ENCODE measurements around the gene PVALEF.

The PVALEF gene

DNA sequence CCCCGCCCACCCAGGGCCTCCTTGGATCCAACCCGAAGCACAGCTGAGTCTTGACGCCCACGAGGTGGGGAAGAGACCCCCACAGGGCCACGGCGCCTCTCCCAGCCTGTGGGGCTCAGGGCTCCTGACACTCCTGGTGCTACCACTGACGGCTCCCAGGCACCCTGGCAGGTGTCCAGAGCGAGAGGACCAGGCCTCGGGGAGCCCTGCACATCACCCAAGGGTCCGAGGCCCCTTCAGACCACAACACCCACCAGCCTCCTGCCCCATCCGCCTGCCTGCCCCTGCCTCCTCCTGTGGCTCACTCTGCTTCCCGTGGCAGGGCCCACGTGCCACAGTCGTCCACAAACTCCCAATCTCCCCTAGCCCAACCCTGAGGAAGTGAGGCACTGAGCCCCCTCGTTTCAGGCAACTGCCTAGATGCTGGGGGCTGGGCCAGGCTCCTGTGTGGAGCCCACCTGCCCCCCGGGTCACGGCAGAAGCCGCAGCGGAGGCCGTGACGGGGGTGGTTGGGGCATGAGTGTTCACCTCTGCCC lies 29.0 kb downstream of the PVALEF start:
- Histone ChIP-seq H4K20me1 (no peaks in the 10 kb centered on the region), H3K36me3 (peaks cover 97% of the 10 kb centered on the region)

DNA sequence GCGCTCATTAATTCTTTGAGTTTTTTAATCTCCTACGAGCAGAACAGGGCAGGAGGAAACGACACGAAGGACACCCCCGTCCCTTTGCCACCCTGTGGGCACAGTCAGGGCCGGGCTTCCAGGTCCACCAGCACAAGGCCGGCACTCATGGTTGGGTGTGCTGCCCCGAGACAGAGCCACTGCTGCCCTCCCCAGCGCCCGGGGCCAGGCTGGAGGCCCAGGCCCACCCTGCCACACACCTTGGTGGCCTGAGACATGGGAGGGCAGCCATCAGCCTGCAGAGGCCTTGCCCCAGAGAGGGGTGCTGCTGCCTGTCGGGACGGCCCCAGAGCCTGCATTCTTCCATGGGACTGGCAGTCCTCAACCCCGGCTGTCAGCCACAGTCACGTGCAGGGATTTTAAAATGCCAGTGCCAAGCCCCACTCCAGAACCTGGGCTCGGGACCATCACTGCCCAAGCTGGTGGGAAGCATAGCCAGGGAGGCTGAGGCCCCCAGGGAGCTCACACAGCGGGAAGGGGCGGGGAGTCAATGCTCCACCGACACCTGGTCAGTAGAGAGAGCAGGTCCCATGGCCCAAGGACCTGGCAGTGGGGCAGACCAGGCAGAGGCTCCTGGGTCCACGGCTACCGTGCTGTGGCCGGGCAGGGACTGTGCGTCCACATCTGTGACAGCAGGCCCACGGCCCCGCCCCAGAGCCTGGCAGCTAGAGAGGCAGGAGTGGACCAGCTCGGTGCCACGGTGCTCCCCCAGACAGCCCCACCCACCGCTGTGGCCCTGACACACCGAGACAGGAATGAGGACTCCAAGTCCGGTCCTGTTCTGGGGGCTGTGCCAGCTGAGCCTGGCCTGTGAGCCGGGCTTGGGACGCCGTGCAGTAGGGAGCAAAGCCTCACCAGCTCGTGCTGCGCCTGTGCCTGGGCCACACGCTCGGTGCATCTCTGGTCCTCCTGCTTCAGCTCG lies 29.9 kb downstream of the PVALEF start:
- TF ChIP-seq Cebpa-rat (IDR thresholded peaks at IDR 0.05) = no peak

More for the DNA sequence above, 29.0 kb downstream of the PVALEF start:
- Histone ChIP-seq H3K9ac (no peak overlapping the region), H3K27me3 (no peaks in the 10 kb centered on the region), H3K9me3 (no peaks in the 10 kb centered on the region), H3K4me2 (no peak overlapping the region), H3K4me1 (peaks cover 21% of the 10 kb centered on the region), H3K4me3 (no peak overlapping the region), H3K27ac (no peak overlapping the region)
- TF ChIP-seq Cebpa-rat (IDR thresholded peaks at IDR 0.05) = no peak

DNA sequence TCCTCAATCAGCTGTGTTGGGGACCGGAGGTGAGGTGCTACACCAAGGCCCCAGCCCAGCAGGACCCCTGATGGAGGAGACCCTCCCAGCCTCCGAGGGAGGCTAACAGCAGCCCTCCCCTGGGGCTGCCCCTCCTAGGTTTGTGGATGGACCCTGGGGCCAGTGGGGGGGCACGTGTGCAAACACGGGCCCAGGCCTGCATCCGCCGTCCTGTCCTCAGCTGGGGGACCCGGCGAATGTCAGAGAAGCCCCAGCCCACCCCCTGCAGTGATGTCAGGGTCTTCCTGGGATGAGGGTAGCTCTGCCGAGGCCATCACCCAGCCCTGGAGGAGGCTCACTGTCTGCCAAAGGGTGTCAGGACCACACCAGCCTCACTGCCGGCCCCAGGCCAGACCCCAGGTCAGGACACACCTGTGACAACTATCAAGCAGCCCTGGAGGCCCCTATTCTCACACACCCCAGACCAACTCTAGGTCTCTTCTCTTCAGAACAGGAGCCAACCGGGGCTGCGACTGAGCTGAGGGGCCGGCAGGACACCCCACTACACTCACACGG lies 30.7 kb downstream of the PVALEF start:
- Histone ChIP-seq H4K20me1 (no peaks in the 10 kb centered on the region), H3K27ac (no peak overlapping the region), H3K9ac (no peak overlapping the region), H3K9me3 (no peaks in the 10 kb centered on the region), H3K27me3 (no peaks in the 10 kb centered on the region), H3K36me3 (peaks cover 91% of the 10 kb centered on the region), H3K4me3 (no peak overlapping the region), H3K4me2 (no peak overlapping the region), H3K4me1 (peaks cover 34% of the 10 kb centered on the region)
- TF ChIP-seq Cebpa-rat (IDR thresholded peaks at IDR 0.05) = no peak

More for the DNA sequence above, 29.9 kb downstream of the PVALEF start:
- no peaks in the 10 kb centered on the region for H3K9me3 ChIP-seq
- H3K4me1 ChIP-seq = peaks cover 26% of the 10 kb centered on the region
- no peak overlapping the region for H3K4me3 ChIP-seq
- no peak overlapping the region for H3K4me2 ChIP-seq
- no peaks in the 10 kb centered on the region for H3K27me3 ChIP-seq
- H4K20me1 ChIP-seq = no peaks in the 10 kb centered on the region
- no peak overlapping the region for H3K9ac ChIP-seq
- H3K27ac ChIP-seq = no peak overlapping the region
- H3K36me3 ChIP-seq = peaks cover 97% of the 10 kb centered on the region

DNA sequence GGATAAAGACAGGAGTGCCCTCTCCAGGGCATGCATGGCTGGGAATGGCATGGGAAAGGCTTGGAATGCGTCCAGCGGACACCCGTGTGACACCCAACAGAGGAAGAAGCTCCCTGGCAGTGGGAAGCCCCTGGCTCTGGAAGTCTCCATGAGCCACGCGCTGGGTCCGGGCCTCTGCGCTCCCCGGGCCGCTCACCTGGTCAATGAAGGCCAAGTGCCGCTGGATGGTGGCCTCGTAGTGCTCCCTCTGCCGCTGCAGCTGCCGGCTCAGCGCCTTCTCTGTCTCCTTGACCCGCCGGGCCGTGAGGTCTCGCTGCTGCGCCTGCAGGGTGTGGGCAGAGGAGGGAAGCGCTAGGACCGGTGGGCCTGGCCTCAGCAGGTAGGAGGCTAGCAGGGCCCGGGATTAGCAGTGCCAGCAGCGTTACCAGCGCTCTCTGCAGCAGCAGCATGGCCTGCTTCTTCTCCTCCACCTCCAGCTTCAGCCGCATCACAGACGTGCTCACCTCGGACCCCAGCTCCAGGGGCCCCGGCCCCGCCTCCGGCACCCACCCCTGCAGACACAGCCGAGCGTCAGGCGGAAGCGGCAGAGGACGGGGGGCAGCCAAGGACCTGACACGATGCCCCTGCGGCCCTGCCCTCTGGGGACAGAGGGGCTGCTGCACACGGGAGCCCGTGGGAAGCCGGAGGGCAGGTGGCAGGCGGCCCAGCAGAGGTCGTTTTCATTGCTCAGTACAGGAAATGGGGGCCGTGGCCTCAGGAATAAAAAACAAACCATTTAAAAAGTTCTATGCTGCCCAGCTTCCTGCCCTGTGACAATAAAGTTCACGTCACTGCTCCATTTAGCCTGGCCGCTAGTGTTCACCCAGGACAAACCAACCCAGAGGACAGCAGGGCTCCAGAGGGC lies 31.4 kb downstream of the PVALEF start:
- Histone ChIP-seq H3K27ac (peak overlapping the region; percentile 49), H3K4me3 (no peak overlapping the region), H3K36me3 (peaks cover 83% of the 10 kb centered on the region), H3K4me2 (peak overlapping the region; percentile 52), H3K9me3 (no peaks in the 10 kb centered on the region), H3K27me3 (no peaks in the 10 kb centered on the region), H3K4me1 (peaks cover 42% of the 10 kb centered on the region), H3K9ac (no peak overlapping the region), H4K20me1 (no peaks in the 10 kb centered on the region)
- no peak for TF ChIP-seq Cebpa-rat (IDR thresholded peaks at IDR 0.05)

DNA sequence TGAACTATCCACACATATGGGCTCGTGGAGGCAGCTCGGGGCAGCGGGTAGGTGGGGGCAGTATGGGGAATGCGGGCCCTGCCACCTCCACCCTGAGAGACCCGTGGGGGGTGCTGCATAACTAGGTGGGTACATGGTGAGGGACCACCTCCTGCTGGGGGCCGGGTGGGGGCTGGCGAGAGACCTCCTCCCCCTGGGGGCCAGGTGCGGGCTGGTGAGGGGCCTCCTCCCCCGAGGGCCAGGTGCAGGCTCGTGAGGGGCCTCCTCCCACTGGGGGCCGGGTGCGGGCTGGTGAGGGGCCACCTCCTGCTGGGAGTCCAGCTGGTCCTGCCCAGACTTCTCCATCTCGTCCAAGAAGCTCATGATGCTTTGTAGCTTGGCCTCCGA lies 32.1 kb downstream of the PVALEF start:
- TF ChIP-seq Cebpa-rat (IDR thresholded peaks at IDR 0.05) = no peak
- peaks cover 78% of the 10 kb centered on the region for H3K36me3 ChIP-seq
- peaks cover 47% of the 10 kb centered on the region for H3K4me1 ChIP-seq
- H3K4me3 ChIP-seq = no peak overlapping the region
- H3K27me3 ChIP-seq = no peaks in the 10 kb centered on the region
- H4K20me1 ChIP-seq = no peaks in the 10 kb centered on the region
- H3K9ac ChIP-seq = no peak overlapping the region
- H3K27ac ChIP-seq = peak overlapping the region; percentile 49
- H3K4me2 ChIP-seq = peak overlapping the region; percentile 52
- H3K9me3 ChIP-seq = no peaks in the 10 kb centered on the region

DNA sequence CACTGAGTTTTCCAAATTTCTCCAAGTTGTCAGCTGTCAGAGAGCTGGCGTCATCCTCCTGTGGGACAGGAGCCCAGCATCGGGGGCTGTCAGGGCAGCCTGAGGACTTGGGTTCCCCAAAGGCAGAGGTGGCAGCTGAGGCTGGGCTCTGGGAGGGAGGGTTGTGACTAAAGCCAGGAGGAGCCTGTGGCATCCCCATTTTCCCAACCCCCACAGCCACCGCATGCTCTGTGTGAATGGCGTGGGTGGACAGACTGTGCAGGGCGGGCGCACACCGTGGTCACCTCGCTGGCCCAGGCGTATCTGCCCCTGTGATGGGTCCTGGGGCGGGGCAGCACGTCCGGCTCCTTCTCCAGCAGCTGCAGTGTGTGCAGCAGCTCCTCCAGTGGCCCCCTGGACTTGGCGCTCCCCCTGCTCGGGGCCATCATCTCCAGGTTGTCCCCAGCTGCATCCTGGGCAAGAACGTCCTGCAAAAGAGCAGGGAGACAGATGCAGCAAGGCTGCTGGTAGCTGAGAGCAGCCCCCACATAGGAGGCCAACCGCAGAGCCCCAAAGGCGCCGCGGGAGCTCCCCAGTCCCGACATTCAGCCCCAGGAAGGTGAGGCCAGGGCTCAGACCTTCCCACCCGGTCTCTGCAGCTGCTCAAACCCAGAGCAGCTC lies 32.7 kb downstream of the PVALEF start:
- no peaks in the 10 kb centered on the region for H3K27me3 ChIP-seq
- peaks cover 53% of the 10 kb centered on the region for H3K4me1 ChIP-seq
- no peak for TF ChIP-seq Cebpa-rat (IDR thresholded peaks at IDR 0.05)
- peak overlapping the region; percentile 52 for H3K4me2 ChIP-seq
- H3K4me3 ChIP-seq = no peak overlapping the region
- H3K36me3 ChIP-seq = peaks cover 75% of the 10 kb centered on the region
- H3K9me3 ChIP-seq = no peaks in the 10 kb centered on the region
- no peak overlapping the region for H3K27ac ChIP-seq
- no peak overlapping the region for H3K9ac ChIP-seq
- H4K20me1 ChIP-seq = no peaks in the 10 kb centered on the region

DNA sequence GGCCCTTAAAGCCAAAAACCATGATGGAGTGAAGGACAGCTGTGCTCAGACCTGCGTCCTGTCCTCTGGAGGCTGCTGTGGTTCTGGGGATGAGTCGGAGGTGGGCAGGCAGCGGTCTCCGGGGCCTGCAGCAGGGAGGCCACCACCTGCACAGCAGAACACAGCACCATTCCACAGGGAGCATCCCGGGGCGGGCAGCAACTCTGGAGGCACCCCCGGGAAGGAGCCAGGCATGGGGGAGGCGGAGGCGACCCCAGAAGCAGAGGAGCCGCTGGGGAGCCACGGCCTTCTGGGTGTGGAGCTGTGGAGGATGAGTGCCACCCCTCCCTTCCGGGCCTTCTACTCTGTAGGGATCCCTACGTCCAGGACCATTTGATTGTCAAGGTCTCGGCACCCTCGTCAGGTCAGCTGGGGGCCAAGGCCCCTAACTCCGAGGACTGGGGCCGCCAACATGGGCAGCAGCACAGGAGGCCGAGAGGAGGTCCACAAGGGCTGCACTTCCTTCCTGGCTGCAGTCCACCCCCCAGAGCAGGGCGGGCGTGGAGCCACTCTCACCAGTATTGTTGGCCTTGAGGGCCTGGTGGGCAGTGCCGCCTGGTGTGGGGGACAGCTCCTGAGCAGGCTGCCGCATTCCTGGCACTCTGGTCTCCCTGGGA lies 33.6 kb downstream of the PVALEF start:
- Histone ChIP-seq H3K9ac (no peak overlapping the region), H3K36me3 (peaks cover 75% of the 10 kb centered on the region), H4K20me1 (0 out of 2 replicates have a peak, but pooled peaks cover 8% of the 10 kb centered on the region), H3K4me3 (no peak overlapping the region), H3K27me3 (no peaks in the 10 kb centered on the region), H3K4me2 (no peak overlapping the region), H3K27ac (no peak overlapping the region), H3K4me1 (peaks cover 56% of the 10 kb centered on the region), H3K9me3 (no peaks in the 10 kb centered on the region)
- no peak for TF ChIP-seq Cebpa-rat (IDR thresholded peaks at IDR 0.05)

DNA sequence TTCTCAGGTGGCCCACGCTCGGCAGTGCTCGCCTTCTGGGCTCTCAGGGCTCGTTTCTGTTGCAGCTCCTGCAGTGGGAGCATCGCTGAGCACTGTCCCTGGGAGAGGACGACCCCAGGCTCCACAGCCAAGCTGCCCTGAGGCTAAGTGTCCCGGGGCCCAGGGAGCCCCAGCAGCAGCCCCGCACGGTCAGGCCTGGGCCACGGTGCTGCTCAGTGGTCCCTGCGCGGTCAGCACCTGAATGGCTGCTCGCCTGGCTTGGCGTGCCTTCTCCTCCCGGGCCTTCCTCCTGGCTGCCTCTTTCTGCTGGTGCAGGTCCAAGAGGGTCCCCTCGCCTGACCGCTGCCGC lies 34.1 kb downstream of the PVALEF start:
- no peak overlapping the region for H3K4me3 ChIP-seq
- 0 out of 2 replicates have a peak, but pooled peaks cover 13% of the 10 kb centered on the region for H4K20me1 ChIP-seq
- no peaks in the 10 kb centered on the region for H3K27me3 ChIP-seq
- H3K27ac ChIP-seq = no peak overlapping the region
- no peak for TF ChIP-seq Cebpa-rat (IDR thresholded peaks at IDR 0.05)
- H3K36me3 ChIP-seq = peaks cover 75% of the 10 kb centered on the region
- no peak overlapping the region for H3K4me2 ChIP-seq
- H3K9me3 ChIP-seq = no peaks in the 10 kb centered on the region
- peaks cover 61% of the 10 kb centered on the region for H3K4me1 ChIP-seq
- H3K9ac ChIP-seq = no peak overlapping the region

Data from BLaER1 (cell line).